Measurements from ENCODE around the gene ZNF683. TPM values are rescaled to one million over a fixed set of nuclear protein-coding genes. Genes with fewer than 3 reads are reported as not detected.
"Not testable (repeated sequence)": the region's sequence is repeated elsewhere in the genome, so short reads cannot be mapped to it uniquely, and the experiment has no call there.

Gene ZNF683
- total RNA-seq, 2 donors from 2014 or later, result not detected

DNA sequence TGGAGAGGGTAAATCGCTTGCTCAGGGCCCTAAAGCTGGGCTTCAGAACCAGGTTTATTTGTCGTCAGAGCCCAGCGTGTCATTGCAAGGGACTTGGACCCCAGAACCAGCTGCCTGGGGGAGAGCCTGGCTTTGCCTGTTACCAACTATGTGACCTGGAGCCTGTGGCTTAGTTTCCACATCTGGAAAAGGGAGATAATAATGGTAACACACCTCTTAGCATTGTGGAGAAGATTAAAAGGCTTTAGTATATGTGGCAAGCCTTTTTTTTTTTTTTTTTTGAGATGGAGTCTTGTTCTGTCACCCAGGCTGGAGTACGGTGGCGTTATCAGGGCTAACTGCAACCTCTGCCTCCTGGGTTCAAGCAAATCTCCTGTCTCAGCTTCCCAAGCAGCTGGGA, 42.3 kb downstream of the ZNF683 start:
- Histone ChIP-seq H3K4me1 (ENCODE audit: control insufficient read depth in 1 of 2, low read depth in 2 of 2) (peaks cover 0 to 3% of the 10 kb centered on the region in 2 donors), H3K27ac (no peak overlapping the region), H3K9me3 (no peaks in the 10 kb centered on the region), H3K36me3 (no peaks in the 10 kb centered on the region), H3K27me3 (replicated peaks; ENCODE audit: insufficient read depth) (no peaks in the 10 kb centered on the region), H3K4me3 (no peak overlapping the region)
- DNase-seq (ENCODE audit: low spot score) (no peak), ATAC-seq (ENCODE audit: insufficient number of reproducible peaks, low FRiP score, low read depth) (no peak)
- TF ChIP-seq, protein P1, sequence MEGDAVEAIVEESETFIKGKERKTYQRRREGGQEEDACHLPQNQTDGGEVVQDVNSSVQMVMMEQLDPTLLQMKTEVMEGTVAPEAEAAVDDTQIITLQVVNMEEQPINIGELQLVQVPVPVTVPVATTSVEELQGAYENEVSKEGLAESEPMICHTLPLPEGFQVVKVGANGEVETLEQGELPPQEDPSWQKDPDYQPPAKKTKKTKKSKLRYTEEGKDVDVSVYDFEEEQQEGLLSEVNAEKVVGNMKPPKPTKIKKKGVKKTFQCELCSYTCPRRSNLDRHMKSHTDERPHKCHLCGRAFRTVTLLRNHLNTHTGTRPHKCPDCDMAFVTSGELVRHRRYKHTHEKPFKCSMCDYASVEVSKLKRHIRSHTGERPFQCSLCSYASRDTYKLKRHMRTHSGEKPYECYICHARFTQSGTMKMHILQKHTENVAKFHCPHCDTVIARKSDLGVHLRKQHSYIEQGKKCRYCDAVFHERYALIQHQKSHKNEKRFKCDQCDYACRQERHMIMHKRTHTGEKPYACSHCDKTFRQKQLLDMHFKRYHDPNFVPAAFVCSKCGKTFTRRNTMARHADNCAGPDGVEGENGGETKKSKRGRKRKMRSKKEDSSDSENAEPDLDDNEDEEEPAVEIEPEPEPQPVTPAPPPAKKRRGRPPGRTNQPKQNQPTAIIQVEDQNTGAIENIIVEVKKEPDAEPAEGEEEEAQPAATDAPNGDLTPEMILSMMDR (IDR thresholded peaks at IDR 0.05), result no peak

DNA sequence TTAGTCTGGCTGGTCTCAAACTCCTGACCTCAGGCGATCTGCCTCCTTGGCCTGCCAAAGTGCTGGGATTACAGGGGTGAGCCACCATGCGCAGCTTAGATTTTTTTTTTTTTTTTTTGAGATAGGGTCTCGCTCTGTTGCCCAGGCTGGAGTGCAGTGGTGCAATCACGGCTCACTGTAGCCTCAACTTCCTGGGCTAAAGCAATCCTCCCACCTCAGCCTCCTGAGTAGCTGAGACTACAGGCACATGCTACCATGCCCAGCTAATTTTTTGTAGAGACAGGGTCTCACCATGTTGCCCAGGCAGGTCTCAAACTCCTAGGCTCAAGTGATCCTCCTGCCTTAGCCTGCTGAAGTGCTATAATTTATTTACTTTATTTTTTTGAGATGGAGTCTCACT, 43.2 kb downstream of the ZNF683 start:
- H3K27me3 ChIP-seq (replicated peaks; ENCODE audit: insufficient read depth), result not testable (repeated sequence)

DNA sequence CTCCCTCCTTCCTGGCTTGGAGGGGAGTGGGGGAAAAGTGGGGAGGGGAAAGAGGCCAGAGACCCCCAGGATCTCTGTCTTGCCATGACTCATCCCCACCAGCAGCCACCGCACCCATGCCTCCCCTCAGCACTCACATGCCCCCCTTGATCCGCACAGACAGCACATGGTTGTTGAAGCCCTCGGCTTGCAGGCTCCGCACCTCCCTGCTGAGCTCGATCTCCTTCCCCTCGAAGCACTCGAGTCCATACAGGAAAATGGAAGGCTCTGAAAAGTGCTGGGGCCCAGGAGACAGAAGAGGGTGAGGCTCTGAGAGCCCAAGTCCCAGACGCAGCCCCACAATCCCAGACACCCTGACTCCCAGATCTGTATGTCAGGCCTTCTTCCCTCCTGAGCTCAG, 44.0 kb downstream of the ZNF683 start:
- Histone ChIP-seq H3K9me3 (no peaks in the 10 kb centered on the region), H3K27me3 (replicated peaks; ENCODE audit: insufficient read depth) (no peaks in the 10 kb centered on the region), H3K4me3 (no peak overlapping the region), H3K36me3 (no peaks in the 10 kb centered on the region), H3K4me1 (ENCODE audit: control insufficient read depth in 1 of 2, low read depth in 2 of 2) (peaks cover 0 to 3% of the 10 kb centered on the region in 2 donors), H3K27ac (no peak overlapping the region)
- no peak for ATAC-seq (ENCODE audit: insufficient number of reproducible peaks, low FRiP score, low read depth)
- no peak for DNase-seq (ENCODE audit: low spot score)
- TF ChIP-seq, protein P1 (IDR thresholded peaks at IDR 0.05), result no peak

More for the DNA sequence above, 43.2 kb downstream of the ZNF683 start:
- H3K36me3 ChIP-seq; H3K4me1 ChIP-seq (ENCODE audit: control insufficient read depth in 1 of 2, low read depth in 2 of 2); H3K27ac ChIP-seq; DNase-seq (ENCODE audit: low spot score); H3K9me3 ChIP-seq; ATAC-seq (ENCODE audit: insufficient number of reproducible peaks, low FRiP score, low read depth); H3K4me3 ChIP-seq: not testable (repeated sequence)

DNA sequence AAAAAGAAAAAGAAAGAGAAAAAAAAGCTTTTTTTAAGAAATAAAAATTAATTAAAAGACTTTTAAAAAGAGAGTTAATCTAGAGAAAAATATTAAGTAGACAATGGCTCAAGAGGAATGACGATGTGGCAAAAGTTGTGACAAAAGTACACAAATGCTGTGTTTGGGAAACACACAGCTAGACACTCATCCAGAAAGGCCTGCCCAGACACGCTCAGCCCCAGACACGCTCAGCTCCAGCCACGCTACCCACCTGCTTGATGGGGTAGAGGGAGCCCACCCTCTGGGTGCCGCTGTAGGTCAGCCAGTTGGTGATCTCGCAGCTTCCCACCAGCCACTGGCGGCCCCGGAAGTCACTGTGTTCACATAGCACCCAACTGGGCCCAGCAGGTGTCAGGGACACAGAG, 44.6 kb downstream of the ZNF683 start:
- Histone ChIP-seq H3K36me3 (no peaks in the 10 kb centered on the region), H3K9me3 (no peaks in the 10 kb centered on the region), H3K4me3 (no peak overlapping the region), H3K4me1 (ENCODE audit: control insufficient read depth in 1 of 2, low read depth in 2 of 2) (peaks cover 0 to 3% of the 10 kb centered on the region in 2 donors), H3K27ac (no peak overlapping the region), H3K27me3 (replicated peaks; ENCODE audit: insufficient read depth) (no peaks in the 10 kb centered on the region)
- no peak for ATAC-seq (ENCODE audit: insufficient number of reproducible peaks, low FRiP score, low read depth)
- TF ChIP-seq, protein P1 (IDR thresholded peaks at IDR 0.05), result no peak
- no peak for DNase-seq (ENCODE audit: low spot score)

DNA sequence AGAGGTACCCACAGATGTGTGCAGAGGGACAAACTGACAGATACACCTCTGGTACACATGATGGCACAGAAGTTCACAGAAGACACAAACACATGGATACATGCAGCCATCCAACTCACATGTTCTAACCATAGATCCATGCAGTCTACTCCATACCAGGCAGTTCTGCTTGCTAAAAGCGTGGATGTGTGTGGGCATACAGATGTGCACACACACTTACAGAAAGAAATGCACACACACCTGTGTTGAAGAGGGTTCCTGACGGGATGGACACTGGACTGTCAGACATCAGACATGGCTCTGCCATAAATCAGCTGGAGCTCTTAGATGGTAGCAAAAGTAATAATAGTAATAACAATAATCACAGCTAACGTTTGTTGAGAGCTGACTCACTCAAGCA, 48.0 kb downstream of the ZNF683 start:
- Histone ChIP-seq H3K4me1 (ENCODE audit: control insufficient read depth in 1 of 2, low read depth in 2 of 2) (no peaks in the 10 kb centered on the region), H3K9me3 (no peaks in the 10 kb centered on the region), H3K4me3 (no peak overlapping the region), H3K36me3 (no peaks in the 10 kb centered on the region), H3K27ac (no peak overlapping the region), H3K27me3 (replicated peaks; ENCODE audit: insufficient read depth) (no peaks in the 10 kb centered on the region)
- ATAC-seq (ENCODE audit: insufficient number of reproducible peaks, low FRiP score, low read depth) (no peak), DNase-seq (ENCODE audit: low spot score) (no peak)
- TF ChIP-seq, protein P1 (IDR thresholded peaks at IDR 0.05), result no peak

DNA sequence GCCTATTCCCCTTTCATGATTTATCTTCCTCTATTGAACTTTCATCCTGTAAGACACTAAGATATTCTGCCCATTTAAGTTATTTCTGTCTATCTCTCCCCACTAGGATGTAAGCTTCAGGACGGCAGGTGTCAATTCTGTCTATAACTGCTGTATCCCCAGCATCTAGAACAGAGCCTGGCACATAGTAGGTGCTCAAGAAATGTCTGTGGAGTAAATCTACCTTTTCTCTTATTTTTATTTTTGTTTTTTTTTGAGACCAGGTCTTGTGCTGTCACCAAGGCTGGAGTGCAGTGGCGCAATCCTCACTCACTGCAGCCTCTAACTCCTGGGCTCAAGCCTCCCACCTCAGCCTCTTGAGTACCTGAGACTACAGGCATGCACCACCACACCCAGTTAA, 49.2 kb downstream of the ZNF683 start:
- Histone ChIP-seq H3K9me3 (no peaks in the 10 kb centered on the region), H3K4me1 (ENCODE audit: control insufficient read depth in 1 of 2, low read depth in 2 of 2) (no peaks in the 10 kb centered on the region), H3K36me3 (no peaks in the 10 kb centered on the region), H3K27ac (no peak overlapping the region), H3K27me3 (replicated peaks; ENCODE audit: insufficient read depth) (no peaks in the 10 kb centered on the region), H3K4me3 (no peak overlapping the region)
- TF ChIP-seq, protein P1 (IDR thresholded peaks at IDR 0.05), result no peak
- DNase-seq (ENCODE audit: low spot score) (no peak), ATAC-seq (ENCODE audit: insufficient number of reproducible peaks, low FRiP score, low read depth) (no peak)
